GM12873 (cell line): ENCODE data around the gene COPS6.
A peak's percentile ranks its signal among the peaks of the same experiment; 100 is the strongest.

Experiments used
- TF ChIP-seq, protein P1 (sequence below): IDR thresholded peaks from 2 replicates; pipeline ENCODE4 v1.5.1; 2012; ENCODE audit warnings: low read depth, mild to moderate bottlenecking, moderate library complexity, low read length, control low read depth; ENCODE audit not compliant: insufficient read depth; ENCODE audit errors: missing control alignments

The COPS6 gene

DNA sequence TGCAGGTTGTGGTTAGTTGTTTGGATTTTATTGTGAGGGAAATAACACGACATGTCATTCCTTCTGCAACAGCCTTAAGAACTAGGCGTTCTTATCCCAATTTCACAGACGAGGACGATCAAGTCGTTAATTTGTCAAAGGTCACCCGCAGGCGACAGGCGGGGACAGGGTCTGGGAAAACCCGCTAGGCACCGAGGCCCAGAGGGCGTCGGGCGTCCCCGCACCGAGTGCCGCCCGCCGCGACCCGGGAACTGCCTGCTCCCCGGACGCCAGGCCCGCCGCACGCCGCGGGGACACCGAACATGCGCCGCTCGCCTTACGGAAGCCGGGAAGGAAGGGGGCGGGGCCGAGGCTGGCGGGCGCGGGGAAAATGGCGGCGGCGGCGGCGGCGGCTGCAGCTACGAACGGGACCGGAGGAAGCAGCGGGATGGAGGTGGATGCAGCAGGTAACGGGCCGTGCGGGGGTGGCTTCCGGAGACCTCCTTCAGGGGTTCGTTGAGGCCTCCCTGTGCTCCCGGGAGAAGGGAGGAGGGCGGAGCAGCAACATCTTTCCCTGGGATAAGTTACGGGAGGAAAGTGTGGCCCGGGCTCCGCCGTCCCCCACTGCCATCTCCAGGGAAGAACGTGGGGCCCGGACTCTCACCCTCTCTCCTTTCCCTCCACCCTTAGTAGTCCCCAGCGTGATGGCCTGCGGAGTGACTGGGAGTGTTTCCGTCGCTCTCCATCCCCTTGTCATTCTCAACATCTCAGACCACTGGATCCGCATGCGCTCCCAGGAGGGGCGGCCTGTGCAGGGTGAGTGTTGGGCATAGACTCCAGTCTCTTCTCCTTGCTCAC is at the start of gene COPS6:
Gene COPS6, plus strand, starts transcription at position 349 of the 837 bp plus-strand sequence. Its CDS starts 22 bp downstream, at position 371.
- TF ChIP-seq, protein P1, sequence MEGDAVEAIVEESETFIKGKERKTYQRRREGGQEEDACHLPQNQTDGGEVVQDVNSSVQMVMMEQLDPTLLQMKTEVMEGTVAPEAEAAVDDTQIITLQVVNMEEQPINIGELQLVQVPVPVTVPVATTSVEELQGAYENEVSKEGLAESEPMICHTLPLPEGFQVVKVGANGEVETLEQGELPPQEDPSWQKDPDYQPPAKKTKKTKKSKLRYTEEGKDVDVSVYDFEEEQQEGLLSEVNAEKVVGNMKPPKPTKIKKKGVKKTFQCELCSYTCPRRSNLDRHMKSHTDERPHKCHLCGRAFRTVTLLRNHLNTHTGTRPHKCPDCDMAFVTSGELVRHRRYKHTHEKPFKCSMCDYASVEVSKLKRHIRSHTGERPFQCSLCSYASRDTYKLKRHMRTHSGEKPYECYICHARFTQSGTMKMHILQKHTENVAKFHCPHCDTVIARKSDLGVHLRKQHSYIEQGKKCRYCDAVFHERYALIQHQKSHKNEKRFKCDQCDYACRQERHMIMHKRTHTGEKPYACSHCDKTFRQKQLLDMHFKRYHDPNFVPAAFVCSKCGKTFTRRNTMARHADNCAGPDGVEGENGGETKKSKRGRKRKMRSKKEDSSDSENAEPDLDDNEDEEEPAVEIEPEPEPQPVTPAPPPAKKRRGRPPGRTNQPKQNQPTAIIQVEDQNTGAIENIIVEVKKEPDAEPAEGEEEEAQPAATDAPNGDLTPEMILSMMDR, result no peak

DNA sequence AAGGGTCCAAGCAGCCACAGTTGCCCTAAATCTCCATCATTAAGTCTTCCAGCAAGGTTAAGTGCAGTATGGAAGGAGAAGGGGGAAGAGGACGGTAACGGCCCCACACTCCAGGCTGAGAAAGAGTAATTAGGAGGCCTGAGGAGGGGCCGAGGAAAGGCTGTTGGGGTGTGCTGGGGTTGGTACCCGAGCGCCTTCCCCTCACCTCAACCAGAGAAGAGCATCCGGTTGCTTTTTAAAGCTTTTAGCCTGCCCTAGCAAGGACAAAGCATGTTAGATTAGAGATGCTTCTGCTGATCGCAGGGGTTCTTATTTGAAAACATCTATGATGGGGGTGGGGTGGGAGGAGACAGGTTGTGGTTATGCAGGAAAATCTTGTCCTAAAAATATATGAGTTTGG is 48.2 kb upstream of the COPS6 start:
- TF ChIP-seq, protein P1, result no peak

DNA sequence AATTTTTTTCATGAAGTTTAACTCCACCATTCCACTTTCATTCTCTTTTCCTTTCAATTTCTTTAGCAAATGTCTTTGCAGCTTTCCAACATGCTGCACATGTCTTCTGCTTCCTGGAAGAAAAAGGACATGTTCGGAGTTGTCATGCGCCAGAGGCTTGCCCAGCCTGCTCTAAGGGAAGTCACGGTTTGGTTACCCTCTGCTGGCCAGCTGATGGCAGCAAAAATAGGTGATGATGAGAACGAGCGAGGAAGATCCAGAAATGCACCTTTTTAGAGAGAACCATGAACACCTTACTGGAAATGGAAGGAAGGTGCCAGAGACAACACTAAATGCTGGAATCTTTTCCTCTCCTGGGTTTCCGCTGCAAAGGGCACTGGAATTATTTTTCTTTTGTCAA is 44.1 kb upstream of the COPS6 start:
- TF ChIP-seq, protein P1, result peak; percentile 46

DNA sequence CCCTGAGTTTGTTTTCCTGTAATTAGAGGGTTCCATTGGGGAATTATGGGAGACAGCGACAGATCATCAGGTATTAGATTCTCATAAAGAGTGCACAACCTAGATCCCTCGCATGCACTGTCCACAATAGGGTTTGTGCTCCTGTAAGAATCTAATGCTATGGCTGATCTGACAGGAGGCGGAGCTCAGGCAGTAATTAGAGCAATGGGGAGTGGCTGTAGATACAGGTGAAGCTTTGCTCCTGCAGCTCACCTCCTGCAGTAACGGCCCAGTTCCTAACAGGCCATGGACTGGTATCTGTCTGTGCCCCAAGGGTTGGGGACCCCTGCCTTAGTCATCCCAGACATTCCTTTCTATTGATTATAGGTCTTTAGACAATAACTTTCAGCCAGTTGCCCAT is 40.1 kb upstream of the COPS6 start:
- TF ChIP-seq, protein P1, result no peak

DNA sequence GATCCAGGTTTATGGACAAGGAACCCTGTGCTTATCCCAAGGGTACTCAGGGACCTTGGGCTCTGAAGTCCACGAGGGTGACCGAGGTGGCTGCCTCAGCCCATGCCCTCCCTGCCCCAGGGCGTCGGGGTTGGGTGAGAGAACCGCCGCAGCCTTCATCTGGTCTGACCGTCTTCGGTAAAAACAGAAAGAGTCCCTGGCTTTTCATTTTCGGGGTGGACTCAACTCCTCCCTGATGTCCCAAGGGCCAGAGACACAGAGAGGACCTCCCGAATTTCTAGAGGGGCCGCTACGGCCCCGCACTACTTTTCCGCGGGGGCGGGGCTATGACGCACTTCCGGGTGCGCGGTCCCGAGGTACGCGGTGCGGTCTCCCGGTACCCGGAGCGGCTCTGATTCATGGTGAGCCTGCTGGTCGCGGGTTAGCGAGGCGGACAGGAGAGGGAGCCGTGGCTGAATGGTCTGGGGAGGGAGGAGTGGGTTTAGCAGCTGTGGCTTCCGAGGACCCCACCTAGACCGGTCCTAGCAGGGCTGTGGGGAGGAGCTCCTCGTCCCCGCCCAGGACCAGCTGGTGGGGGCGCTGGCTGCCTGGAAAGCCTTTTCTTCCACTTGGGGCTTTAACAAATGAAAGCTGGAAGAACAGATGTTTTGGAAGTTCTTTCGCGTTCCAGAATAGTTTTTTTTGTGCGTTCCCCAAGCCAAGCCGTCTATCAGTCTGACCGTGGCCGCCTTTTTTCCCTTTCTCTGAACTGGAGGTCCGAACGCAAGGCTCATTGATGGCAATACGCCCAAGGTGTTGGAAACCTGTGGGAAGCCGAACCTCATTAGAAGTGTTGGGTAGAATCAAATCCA is 39.1 kb upstream of the COPS6 start, which contains the start of gene ZSCAN21:
Gene ZSCAN21, plus strand, starts transcription at position 334 of the 851 bp plus-strand sequence. CDS start 7,233 bp downstream, outside the sequence.
- TF ChIP-seq, protein P1, result peak; percentile 20

DNA sequence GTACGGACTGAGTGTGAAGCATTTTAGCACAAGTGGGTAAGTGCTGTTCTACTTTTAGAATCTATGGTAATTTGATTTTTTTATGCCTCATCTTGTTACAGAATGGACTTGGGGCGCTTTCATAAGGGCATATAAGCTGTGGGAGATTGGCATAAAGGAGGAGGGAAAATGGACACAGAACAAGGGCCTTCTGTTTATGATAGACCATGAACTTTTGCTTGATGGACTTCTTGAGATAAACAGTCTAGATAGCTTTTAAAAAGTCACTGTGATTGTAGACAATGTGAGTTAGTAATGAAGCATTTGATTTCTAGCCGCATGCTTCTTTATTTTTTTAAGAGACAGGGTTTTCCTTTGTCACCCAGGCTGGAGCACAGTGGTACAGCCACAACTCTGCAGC is 37.2 kb upstream of the COPS6 start:
- TF ChIP-seq, protein P1, result no peak

DNA sequence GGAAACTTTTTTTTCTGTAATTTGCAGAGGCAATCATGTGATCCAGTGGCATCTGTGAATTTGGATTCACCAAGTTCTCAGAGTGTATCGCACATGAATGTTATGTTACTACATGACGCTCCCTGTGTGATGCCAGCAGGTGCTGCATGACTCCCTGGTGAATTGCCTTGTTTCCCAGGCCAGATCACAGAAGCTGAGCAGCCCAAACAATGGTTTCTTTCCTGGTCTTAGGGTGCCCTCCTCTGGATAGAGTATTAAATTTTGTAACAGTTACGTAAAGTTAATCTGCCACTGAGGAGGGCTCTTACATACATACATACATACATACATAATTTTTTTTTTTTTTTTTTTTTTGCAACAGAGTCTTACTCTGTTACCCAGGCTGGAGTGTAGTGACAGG is 35.6 kb upstream of the COPS6 start:
- TF ChIP-seq, protein P1, result peak; percentile 17
